Erythroblast (primary cell): ENCODE data around the gene MAPK1IP1L.

Source experiments
- GATA1 ChIP-seq: IDR thresholded peaks from 2 replicates; pipeline ENCODE4 v1.6.1; 2011; ENCODE audit warnings: low read depth, mild to moderate bottlenecking, control low read depth, low read length, moderate library complexity
- POLR2A ChIP-seq: IDR thresholded peaks from 2 replicates; pipeline ENCODE4 v1.6.1; 2011; ENCODE audit warnings: mild to moderate bottlenecking, low read length

- TF ChIP-seq POLR2A = no peak
- no peak for TF ChIP-seq GATA1
These were observed 50.3 kb downstream of the MAPK1IP1L start for GRCh38 chr14:55101698-55102097.
